WI38 (cell line): Measurements from ENCODE around the gene ZNF438.

ENCODE experiments used
- H3K4me3 ChIP-seq: 2 replicates; pipeline ENCODE4 v1.5.1; 2011; ENCODE audit warnings: low read depth, mild to moderate bottlenecking, control low read depth, low read length
- CTCF ChIP-seq: IDR thresholded peaks from 2 replicates; pipeline ENCODE4 v1.5.1; 2012; ENCODE audit warnings: low read depth, mild to moderate bottlenecking, control low read depth, low read length

Gene ZNF438

GRCh38 chr10:30839652-30840051 is 192.0 kb downstream of the ZNF438 start:
- H3K4me3 ChIP-seq = no peak overlapping the region
- no peak for TF ChIP-seq CTCF

- TF ChIP-seq CTCF = no peak
- H3K4me3 ChIP-seq = no peak overlapping the region
Observed at GRCh38 chr10:30836406-30836805, 195.3 kb downstream of the ZNF438 start.

- no peak overlapping the region for H3K4me3 ChIP-seq
- no peak for TF ChIP-seq CTCF
Observed at GRCh38 chr10:30835146-30835545, 196.5 kb downstream of the ZNF438 start.

GRCh38 chr10:30834651-30835050 is 197.0 kb downstream of the ZNF438 start:
- no peak overlapping the region for H3K4me3 ChIP-seq
- TF ChIP-seq CTCF = no peak

- TF ChIP-seq CTCF = no peak
- no peak overlapping the region for H3K4me3 ChIP-seq
Observed at GRCh38 chr10:30834153-30834552, 197.5 kb downstream of the ZNF438 start.

- no peak for TF ChIP-seq CTCF
- H3K4me3 ChIP-seq = no peak overlapping the region
Observed at GRCh38 chr10:30833628-30833970, 198.1 kb downstream of the ZNF438 start.

GRCh38 chr10:30832749-30833627 is 198.7 kb downstream of the ZNF438 start:
- TF ChIP-seq CTCF = no peak
- H3K4me3 ChIP-seq = no peak overlapping the region
